Ascending aorta (tissue), 2 donors: ENCODE measurements around the gene POLA2. TPM values are rescaled to one million over a fixed set of nuclear protein-coding genes. Genes with fewer than 3 reads are reported as not detected.

ENCODE experiments used
- DNase-seq, 2 donors: peaks; one replicate each; pipeline ENCODE4 v3.0.0-alpha.2; 2019; ENCODE audit warnings: low spot score in 2 of 2
- H3K27ac ChIP-seq, 2 donors: fragments of 200-600 bp; sonication (generic); one replicate each; pipeline ENCODE4 v1.5.1; 2016 to 2017; ENCODE audit warnings: mild to moderate bottlenecking in 1 of 2
- H3K27me3 ChIP-seq: fragments of 200-600 bp; sonication (generic); one replicate; pipeline ENCODE4 v1.5.1; 2017
- H3K36me3 ChIP-seq, 2 donors: fragments of 200-600 bp; sonication (generic); one replicate each; pipeline ENCODE4 v1.5.1; 2016
- H3K4me1 ChIP-seq, 2 donors: fragments of 200-600 bp; sonication (generic); one replicate each; pipeline ENCODE4 v1.5.1; 2016 to 2017; ENCODE audit warnings: mild to moderate bottlenecking in 1 of 2
- H3K4me3 ChIP-seq, 2 donors: fragments of 200-600 bp; sonication (generic); one replicate each; pipeline ENCODE4 v1.5.1; 2016 to 2017; ENCODE audit warnings: mild to moderate bottlenecking in 1 of 2
- H3K9me3 ChIP-seq, 2 donors: fragments of 200-600 bp; sonication (generic); one replicate each; pipeline ENCODE4 v1.5.1; 2016
- intact Hi-C: fragments of 100-400 bp; cut with DNase I; formaldehyde crosslinking; loops from one replicate; pipeline ENCODE4 v1.15.1; 2023
- total RNA-seq: library from RNA; depleted of rRNA; stranded (reverse); fragments of >200 nt; gene quantifications from one replicate; pipeline ENCODE4 v1.1.0, GENCODE V29; 2016
- TF ChIP-seq, protein P1 (sequence below), 3 experiments: fragments of 200-600 bp in 2 of 3; fragments of 450-650 bp in 1 of 3; sonication (generic) in 2 of 3; IDR thresholded peaks; one replicate each; pipeline ENCODE4 v1.5.1; 2016 to 2019; ENCODE audit warnings: antibody characterized with exemption in 3 of 3, mild to moderate bottlenecking in 1 of 3, moderate library complexity in 1 of 3

Gene POLA2
- total RNA-seq, 1 donor from 2014 or later, result 27.4 TPM

DNA sequence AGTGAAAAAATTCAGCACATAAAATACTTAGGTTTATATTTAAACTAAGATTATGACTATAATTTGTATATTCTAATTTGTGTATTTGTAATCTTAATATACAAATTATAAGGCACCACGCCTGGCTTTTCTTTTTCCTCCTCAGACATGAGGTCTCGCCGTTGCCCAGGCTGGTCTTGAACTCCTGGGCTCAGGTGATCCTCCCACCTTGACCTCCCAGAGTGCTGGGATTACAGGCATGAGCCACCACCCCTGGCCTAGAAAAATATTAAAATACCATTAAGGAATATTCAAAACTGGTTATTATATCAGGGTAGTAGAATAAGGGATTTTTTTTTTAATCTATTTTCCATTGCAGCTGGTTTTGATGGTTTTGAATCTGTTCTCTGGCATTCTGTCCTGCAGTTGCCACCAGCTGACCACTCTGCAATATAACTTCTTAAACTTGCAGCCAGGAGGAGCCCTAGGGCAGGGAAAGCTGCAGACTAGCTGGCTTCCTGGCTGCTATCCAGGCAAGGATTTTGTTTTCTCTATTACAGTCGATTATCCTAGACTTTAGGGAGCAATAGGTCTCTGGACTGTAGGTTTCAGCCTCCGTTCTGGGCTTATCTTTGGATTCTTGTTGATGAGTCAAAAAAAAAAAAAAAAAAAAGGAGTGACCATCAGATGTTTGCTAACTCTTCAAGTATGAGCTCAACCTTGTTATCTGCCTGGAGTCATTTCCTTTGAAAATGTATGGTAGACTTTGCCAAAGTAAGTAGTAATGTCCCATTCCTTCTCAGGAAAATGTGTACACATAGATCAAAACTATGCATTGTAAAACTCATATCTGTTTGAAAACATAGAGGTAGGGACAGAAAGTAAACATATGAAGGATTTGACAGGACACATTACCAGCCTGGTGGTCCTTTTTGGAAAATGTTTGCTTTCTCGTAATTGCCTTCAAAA lies 13.2 kb downstream of the POLA2 start:
- DNase-seq, result peak in 1 of 2 donors; percentile 88
- TF ChIP-seq, protein P1, sequence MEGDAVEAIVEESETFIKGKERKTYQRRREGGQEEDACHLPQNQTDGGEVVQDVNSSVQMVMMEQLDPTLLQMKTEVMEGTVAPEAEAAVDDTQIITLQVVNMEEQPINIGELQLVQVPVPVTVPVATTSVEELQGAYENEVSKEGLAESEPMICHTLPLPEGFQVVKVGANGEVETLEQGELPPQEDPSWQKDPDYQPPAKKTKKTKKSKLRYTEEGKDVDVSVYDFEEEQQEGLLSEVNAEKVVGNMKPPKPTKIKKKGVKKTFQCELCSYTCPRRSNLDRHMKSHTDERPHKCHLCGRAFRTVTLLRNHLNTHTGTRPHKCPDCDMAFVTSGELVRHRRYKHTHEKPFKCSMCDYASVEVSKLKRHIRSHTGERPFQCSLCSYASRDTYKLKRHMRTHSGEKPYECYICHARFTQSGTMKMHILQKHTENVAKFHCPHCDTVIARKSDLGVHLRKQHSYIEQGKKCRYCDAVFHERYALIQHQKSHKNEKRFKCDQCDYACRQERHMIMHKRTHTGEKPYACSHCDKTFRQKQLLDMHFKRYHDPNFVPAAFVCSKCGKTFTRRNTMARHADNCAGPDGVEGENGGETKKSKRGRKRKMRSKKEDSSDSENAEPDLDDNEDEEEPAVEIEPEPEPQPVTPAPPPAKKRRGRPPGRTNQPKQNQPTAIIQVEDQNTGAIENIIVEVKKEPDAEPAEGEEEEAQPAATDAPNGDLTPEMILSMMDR (IDR thresholded peaks at IDR 0.05), result peak; percentile 64 to 91 (median 85)
- H3K27ac ChIP-seq, result peak overlapping the region; percentile 58 to 61

DNA sequence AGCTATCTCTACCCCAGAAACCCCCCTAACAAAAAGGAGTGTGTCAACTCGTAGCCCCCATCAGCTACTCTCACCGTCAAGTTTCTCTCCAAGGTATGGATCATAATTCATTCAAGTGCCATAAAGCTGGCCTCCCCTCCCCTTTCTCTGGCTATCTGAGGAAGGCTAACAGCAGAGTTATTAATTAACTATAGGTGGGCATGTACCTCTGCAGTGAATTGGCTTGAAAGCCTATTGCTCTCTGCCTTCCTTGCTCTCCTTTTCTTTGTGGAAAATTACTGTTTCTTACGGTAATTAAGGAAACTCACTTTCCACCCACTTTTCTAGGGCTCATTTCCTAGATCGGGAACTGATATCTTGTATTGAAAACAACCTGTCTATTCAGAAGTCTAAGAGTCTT lies 14.1 kb downstream of the POLA2 start:
- Histone ChIP-seq H3K4me1 (peaks cover 0 to 13% of the 10 kb centered on the region in 2 donors), H3K27ac (peak overlapping the region; percentile 58 to 61), H3K36me3 (peaks cover 0 to 2% of the 10 kb centered on the region in 2 donors), H3K4me3 (no peak overlapping the region), H3K9me3 (no peaks in the 10 kb centered on the region), H3K27me3 (no peaks in the 10 kb centered on the region)
- DNase-seq, result no peak
- TF ChIP-seq, protein P1 (IDR thresholded peaks at IDR 0.05), result no peak
- intact Hi-C loops, result loop anchor here (1.0 kb wide), 1 partner anchor 39 kb away; no protein-coding TSS in a partner anchor

More for the DNA sequence above, 13.2 kb downstream of the POLA2 start:
- Histone ChIP-seq H3K4me3 (no peak overlapping the region), H3K9me3 (no peaks in the 10 kb centered on the region), H3K4me1 (peaks cover 0 to 12% of the 10 kb centered on the region in 2 donors), H3K36me3 (peaks cover 0 to 8% of the 10 kb centered on the region in 2 donors), H3K27me3 (no peaks in the 10 kb centered on the region)
- intact Hi-C loops, result loop anchor here (1.0 kb wide), 1 partner anchor 40 kb away; no protein-coding TSS in a partner anchor

- Histone ChIP-seq H3K4me3 (no peak overlapping the region), H3K27me3 (no peaks in the 10 kb centered on the region), H3K9me3 (no peaks in the 10 kb centered on the region), H3K27ac (no peak overlapping the region), H3K36me3 (peaks cover 6 to 20% of the 10 kb centered on the region in 2 donors), H3K4me1 (peaks cover 0 to 13% of the 10 kb centered on the region in 2 donors)
- intact Hi-C loops, result no loop called here
- TF ChIP-seq, protein P1 (IDR thresholded peaks at IDR 0.05), result no peak
- no peak for DNase-seq
These were observed 16.0 kb downstream of the POLA2 start for GRCh38 chr11:65277631-65278277.

- intact Hi-C loops, result no loop called here
- H3K27ac ChIP-seq, result peak overlapping the region; percentile 31 to 57
- H3K36me3 ChIP-seq, result peaks cover 6 to 23% of the 10 kb centered on the region in 2 donors
These were observed 16.6 kb downstream of the POLA2 start for GRCh38 chr11:65278356-65278755.

DNA sequence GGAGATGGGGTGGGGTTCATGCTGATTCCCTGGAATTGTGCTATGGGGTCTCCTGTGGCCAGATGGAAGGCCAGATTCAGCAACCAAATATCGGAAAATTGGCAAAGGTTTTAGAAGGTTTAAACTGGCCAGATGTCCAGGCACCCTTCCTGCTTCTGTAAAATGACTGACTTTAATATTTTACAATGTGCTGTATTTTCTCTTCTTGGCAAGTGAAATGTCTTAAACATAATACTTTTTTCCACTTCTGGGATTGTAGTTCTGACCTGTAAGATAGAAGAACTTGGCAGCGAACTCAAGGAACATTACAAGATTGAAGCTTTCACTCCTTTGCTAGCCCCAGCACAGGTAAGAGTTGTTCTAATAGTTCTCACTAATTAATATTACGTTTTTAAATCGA lies 17.5 kb downstream of the POLA2 start:
- Histone ChIP-seq H3K4me3 (no peak overlapping the region), H3K36me3 (peaks cover 9 to 23% of the 10 kb centered on the region in 2 donors), H3K4me1 (peaks cover 0 to 13% of the 10 kb centered on the region in 2 donors), H3K9me3 (no peaks in the 10 kb centered on the region), H3K27ac (peak overlapping the region; percentile 31 to 57), H3K27me3 (no peaks in the 10 kb centered on the region)
- intact Hi-C loops, result no loop called here
- TF ChIP-seq, protein P1 (IDR thresholded peaks at IDR 0.05), result no peak
- no peak for DNase-seq

More at GRCh38 chr11:65278356-65278755, 16.6 kb downstream of the POLA2 start:
- no peak for DNase-seq
- no peaks in the 10 kb centered on the region for H3K9me3 ChIP-seq
- H3K4me3 ChIP-seq, result no peak overlapping the region
- TF ChIP-seq, protein P1 (IDR thresholded peaks at IDR 0.05), result no peak
- peaks cover 0 to 13% of the 10 kb centered on the region in 2 donors for H3K4me1 ChIP-seq
- H3K27me3 ChIP-seq, result no peaks in the 10 kb centered on the region
